GM21423 (cell line): ENCODE data around the gene ZNG1F.
"Not testable (repeated sequence)": the region's sequence is repeated elsewhere in the genome, so short reads cannot be mapped to it uniquely, and the experiment has no call there.

Experiments used
- ATAC-seq: cut with Tn5 transposase; IDR thresholded peaks from one replicate; pipeline ENCODE4 v1.9.1; 2021; ENCODE audit warnings: mild to moderate bottlenecking, moderate library complexity; ENCODE audit not compliant: unreplicated experiment

Gene ZNG1F

GRCh38 chr9:41189217-41189616 is at the start of gene ZNG1F:
ZNG1F (minus strand) TSS chr9:41189317; CDS start chr9:41189258, 59 bp downstream.
- not testable (repeated sequence) for ATAC-seq

- not testable (repeated sequence) for ATAC-seq
Measured at GRCh38 chr9:41237110-41237749, 48.1 kb upstream of the ZNG1F start.

DNA sequence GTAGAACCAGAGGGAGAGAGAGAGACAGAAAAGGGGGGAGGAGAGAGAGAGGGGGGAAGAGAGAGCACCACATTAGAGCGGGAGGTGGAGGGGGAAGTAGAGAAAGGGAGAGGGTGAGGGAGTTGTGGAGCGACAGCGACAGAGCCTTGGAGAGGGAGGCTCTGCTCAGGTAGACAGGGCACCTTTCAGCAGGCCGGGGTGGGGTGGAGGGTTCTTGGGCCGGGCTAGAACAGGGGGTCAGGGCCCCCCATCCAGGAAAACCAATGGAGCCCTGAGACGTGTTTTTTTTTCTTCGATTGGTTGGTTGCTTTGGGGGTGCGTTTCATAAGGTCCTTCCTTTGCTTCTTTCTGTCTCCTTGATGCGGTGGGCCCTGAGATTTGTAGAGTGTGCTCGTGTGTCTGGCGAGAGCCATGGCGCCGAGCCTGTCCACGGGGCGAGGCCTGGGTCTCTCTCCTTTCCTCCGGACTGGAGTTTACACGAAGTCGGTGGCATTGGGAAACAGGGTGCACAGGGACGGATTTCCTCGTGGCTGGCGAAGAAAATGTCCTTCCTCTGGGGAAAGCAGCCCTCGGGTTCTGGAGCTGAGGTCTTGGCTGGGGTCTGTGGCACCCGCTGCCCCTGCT is 47.5 kb upstream of the ZNG1F start:
- not testable (repeated sequence) for ATAC-seq

GRCh38 chr9:41234811-41235805 is 46.0 kb upstream of the ZNG1F start:
- ATAC-seq = peak; percentile 100

GRCh38 chr9:41234221-41234620 is 45.1 kb upstream of the ZNG1F start:
- ATAC-seq = not testable (repeated sequence)

DNA sequence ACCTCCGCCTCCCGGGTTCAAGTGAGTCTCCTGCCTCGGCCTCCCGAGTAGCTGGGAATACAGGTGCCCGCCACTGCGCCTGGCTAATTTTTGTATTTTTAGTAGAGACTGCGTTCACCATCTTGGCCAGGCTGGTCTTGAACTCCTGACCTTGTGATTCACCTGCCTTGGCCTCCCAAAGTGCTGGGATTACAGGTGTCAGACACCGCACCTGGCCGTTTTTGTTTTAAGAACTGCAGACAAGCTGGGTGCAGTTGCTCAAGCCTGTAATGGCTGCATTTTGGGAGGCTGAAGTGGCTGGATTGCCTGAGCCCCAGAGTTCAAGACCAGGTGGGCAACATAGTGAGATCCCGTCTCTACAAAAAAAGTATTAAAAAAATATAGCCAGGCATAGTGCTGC is 43.2 kb upstream of the ZNG1F start:
- ATAC-seq = not testable (repeated sequence)

DNA sequence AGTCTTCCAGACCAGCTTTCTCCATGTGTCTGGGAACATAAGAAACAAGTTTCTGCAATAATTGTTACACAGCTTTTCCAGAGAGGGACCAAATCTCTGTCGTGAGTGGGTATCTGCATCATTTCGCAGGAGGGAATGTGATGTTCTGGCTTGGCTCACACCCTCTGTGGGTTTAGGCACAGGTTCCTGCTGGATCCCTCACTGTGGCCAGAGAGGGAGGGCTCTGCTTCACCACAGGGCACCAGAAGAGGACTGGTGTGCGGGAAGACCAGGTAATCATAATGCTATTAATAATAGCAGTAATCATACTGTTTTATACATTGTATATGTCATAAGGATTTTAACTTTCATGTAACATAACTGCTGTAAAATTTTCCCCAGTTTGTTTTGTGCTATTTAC is 41.3 kb upstream of the ZNG1F start:
- ATAC-seq = not testable (repeated sequence)

DNA sequence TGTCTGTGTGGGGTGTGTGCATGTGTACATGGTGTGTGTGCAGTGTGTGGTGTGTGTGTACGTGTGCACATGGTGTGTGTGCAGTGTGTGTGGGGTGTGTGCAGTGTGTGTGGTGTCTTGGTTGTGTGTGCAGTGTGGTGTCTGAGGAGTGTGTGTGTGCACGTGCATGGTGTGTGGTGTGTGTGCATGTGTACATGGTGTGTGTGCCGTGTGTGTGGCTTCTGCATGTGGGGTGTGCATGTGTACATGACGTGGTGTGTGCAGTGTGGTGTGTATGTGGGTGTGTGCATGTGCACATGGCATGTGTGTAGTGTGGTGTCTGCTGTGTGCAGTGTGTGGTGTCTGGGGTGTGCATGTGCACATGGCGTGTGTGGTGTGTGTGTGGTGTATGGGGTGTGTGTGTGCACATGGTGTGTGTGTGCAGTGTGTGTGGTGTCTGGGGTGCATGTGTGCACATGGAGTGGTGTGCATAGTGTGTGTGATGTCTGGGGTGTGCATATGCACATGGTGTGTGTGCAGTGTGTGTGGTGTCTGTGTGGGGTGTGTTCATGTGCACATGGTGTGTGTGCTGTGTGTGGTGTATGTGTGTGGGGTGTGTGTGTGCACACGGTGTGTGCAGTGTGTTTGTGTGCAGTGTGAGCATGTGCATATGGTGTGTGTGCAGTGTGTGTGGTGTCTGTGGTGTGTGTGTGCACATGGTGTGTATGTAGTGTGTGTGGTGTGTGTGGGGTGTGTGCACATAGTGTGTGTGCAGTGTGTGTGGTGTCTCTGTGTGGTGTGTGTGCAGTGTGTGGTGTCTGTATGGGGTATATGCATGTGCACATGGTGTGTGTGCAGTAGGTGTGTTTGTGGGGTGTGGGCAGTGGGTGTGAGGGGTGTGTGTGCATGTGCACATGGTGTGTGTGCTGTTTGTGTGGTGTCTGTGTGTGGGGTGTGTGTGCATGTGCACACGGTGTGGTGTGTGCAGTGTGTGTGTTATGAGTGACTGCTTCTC is 40.6 kb upstream of the ZNG1F start:
- peak; percentile 27 for ATAC-seq

DNA sequence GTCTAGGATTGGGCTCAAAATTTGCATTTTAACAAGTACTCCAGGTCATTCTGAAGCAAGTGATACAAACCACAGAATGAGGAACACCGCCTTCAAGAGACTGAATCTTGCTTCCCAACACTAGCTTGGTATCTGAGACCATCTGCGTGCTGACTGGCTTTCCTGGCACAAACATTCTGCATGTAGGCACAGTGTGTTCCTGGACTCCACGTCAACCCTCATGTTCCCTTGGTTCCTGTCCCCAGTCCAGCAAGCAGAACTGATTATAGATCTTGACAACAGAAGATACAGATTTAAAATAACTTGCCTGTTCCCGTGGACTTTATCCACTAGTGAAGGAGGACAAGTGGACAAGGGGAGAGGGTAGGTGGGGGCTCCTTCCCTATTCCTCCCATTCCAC is 30.7 kb upstream of the ZNG1F start:
- not testable (repeated sequence) for ATAC-seq

- not testable (repeated sequence) for ATAC-seq
Measured at GRCh38 chr9:41188439-41188838, 678 bp downstream of the ZNG1F start.

DNA sequence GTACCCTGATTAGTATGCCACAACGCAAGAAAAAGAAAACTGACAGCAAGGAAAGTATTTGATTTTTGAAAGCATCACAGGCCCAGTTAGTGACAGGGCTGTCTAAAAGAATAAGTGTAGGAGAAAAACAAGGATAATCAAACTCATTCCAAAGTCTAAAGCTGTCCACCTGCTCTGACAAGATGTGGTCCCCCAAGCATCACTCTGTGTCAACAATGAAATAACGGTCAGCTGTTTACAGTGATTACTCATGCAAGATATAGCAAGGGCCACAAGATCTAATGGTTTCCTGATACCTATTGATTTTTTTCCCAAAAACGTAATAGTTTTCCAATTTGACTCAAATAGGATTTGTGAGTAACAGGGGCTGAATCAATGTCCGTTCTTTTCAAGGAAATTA is 14.1 kb downstream of the ZNG1F start:
- ATAC-seq = not testable (repeated sequence)

DNA sequence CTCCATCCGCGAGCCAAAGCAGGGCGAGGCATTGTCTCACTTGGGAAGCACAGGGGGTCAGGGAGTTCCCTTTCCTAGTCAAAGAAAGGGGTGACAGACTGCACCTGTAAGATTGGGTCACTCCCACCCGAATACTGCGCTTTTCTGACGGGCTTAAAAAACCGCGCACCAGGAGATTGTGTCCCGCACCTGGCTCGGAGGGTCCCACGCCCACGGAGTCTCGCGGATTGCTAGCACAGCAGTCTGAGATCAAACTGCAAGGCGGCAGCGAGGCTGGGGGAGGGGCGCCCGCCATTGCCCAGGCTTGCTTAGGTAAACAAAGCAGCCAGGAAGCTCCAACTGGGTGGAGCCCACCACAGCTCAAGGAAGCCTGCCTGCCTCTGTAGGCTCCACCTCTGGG is 39.0 kb downstream of the ZNG1F start:
- ATAC-seq = not testable (repeated sequence)

DNA sequence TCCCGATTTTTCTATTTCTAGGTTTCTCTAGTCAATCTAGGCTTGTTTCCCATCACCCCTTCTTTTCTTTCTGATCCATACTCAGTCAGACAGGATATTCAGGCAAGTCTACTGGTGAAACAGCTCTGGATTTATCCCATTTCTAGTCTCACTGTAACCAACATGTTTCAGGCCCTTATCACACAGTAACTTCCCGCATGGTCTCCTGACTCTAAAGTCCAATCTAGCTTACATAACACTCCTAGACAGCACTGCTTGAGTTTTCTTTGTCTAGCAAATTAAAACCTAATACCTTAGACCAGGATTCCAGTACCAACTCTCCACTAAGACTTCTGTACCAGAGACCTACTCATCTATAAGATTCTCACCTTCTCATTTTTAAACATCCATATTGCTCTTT is 47.2 kb downstream of the ZNG1F start:
- not testable (repeated sequence) for ATAC-seq

DNA sequence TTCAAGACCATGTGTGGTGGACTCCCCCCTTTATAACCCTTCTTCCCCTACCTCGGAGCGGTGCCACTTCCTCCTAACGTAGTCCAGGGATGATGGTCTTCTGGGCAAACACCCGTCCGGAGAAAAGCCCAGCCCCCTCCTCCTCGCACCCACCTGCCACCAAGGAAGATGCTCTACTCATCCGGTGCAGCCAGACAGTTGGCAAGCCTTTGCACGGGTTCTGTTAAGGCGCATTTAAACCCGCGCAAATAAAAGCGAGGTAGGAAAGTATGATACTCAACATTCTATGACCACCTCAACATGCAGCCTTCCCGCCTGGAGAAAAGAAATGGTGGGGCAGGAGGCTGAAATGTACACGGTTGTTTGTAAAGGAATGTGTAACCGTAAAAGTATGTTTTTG is 60.5 kb downstream of the ZNG1F start, which contains the start of gene FOXD4L6:
Gene FOXD4L6, minus strand, starts transcription at position 101 of the 400 bp plus-strand sequence. CDS start 298 bp downstream, outside the sequence.
- ATAC-seq = not testable (repeated sequence)

DNA sequence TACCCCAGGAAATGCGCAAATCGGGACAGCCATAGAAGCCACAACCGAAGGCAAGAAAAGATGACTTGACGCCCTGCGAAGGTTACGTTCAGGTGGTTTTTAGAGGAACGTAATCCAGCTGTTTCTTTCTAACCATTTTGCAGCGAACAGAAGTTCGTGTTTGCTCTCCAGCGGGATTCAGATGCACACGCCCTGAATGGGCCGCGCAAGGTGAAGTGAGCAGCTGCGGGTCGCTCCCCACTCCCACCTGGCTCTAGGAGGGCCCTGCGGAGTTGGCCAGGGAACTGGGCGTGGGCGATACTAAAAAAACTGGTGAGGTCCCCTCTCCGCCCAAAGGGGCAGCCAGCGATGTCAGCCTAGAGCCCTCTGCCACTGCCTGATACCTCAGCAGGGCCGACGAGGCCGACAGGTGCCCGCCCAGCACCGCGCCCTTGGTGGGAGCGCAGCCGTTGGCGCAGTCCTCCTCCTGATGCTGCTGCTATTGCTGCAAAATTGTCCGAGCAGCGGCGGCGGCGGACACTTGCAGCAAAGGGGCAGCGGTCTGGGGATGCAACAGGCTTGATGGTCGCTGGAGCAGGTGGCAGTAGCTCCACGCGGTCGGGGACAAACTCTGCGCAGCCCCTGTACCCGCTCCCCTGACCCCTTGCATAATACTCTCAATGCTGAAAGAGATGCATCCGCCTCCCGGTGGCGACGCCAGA is 62.2 kb downstream of the ZNG1F start:
- ATAC-seq = not testable (repeated sequence)

GRCh38 chr9:41125936-41126335 is 63.2 kb downstream of the ZNG1F start:
- not testable (repeated sequence) for ATAC-seq

DNA sequence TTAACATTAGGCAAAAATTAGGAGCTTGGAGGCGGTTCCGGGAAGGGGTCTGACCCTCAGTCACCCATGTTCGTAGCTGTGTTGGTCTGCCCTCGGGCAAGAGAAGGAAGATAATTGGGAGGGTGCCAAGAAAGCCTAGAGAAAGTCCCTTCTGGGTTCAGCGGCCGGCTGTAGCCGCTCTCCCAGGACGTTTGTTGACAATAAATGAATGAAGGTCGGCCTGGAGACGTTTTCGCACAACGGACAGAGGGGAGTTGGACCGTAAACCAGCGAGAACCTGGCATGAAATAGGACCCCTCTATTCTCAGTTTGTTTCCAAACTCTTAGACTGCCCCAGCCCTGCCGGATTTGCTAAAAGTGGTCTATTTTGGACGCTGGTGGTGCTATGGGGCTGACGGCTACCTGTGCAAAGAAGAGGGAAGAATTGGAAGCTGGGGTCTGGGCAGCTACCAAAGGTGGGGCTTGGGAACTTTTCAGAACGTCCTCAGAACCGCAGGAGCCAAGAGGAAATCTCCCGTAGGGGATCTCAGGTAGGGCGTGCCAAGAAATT is 63.9 kb downstream of the ZNG1F start:
- ATAC-seq = not testable (repeated sequence)

DNA sequence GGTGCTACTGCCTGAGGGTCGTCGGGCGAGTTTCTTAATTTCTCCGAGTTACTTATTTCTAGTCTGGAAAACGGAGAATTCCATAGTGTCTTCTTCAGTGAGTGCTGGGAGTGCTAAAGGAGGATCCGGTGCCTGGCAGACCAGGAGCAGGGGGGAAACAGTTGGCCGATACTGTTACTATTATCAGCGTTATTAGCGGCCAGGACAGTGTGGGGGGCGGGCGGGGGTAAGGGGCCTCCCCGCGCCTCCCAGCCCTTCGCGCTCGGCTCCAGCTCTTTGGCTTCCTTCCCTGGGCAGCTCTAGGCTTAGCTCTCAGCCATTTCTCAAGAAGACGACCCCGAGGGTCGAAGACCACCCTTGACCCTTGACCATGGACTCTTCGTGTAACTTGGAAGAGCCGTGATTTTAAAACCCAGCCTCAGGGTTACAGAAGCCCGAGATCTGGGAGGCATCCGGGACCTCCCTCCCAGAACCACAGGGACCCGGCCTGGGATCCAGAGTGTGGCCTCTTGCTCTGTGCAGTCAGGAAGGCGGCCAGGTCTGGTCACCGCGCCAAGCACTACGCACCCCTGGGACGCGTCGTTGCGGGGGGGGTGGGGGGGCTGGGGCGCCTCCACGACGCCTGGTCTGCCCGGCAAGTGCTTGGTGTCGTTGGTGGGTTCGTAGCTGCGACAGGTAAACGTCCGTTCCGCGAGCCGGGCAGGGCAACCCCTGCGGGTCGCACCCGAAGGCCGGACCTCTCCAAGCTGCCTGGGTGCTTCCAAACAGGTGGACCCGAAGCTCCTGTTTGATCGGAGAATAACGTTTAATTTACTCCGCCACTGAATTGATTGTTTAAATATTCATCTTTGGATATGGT is 64.6 kb downstream of the ZNG1F start:
- ATAC-seq = not testable (repeated sequence)
